Measurements from ENCODE around the gene ALK.

Gene ALK

GRCh38 chr2:29527947-29528346 is 393.4 kb downstream of the ALK start:
- no peak overlapping the region for H3K4me3 ChIP-seq (ENCODE audit: control insufficient read depth, low read depth, low read length)
- TF ChIP-seq CTCF (IDR thresholded peaks at IDR 0.05; ENCODE audit: control insufficient read depth, insufficient read depth, low read depth, low read length, missing control alignments): no peak
- DNase-seq (ENCODE audit: low read depth): no peak

GRCh38 chr2:29526587-29527586 is 394.5 kb downstream of the ALK start:
- H3K4me3 ChIP-seq (ENCODE audit: control insufficient read depth, low read depth, low read length): no peak overlapping the region
- DNase-seq (ENCODE audit: low read depth): no peak
- no peak for TF ChIP-seq CTCF (IDR thresholded peaks at IDR 0.05; ENCODE audit: control insufficient read depth, insufficient read depth, low read depth, low read length, missing control alignments)

GRCh38 chr2:29525921-29526320 is 395.5 kb downstream of the ALK start:
- DNase-seq (ENCODE audit: low read depth): no peak
- no peak for TF ChIP-seq CTCF (IDR thresholded peaks at IDR 0.05; ENCODE audit: control insufficient read depth, insufficient read depth, low read depth, low read length, missing control alignments)
- H3K4me3 ChIP-seq (ENCODE audit: control insufficient read depth, low read depth, low read length): no peak overlapping the region

GRCh38 chr2:29524652-29525051 is 396.7 kb downstream of the ALK start:
- no peak for DNase-seq (ENCODE audit: low read depth)
- TF ChIP-seq CTCF (IDR thresholded peaks at IDR 0.05; ENCODE audit: control insufficient read depth, insufficient read depth, low read depth, low read length, missing control alignments): no peak
- H3K4me3 ChIP-seq (ENCODE audit: control insufficient read depth, low read depth, low read length): no peak overlapping the region

- no peak for DNase-seq (ENCODE audit: low read depth)
- no peak overlapping the region for H3K4me3 ChIP-seq (ENCODE audit: control insufficient read depth, low read depth, low read length)
- TF ChIP-seq CTCF (IDR thresholded peaks at IDR 0.05; ENCODE audit: control insufficient read depth, insufficient read depth, low read depth, low read length, missing control alignments): no peak
These were observed 398.3 kb downstream of the ALK start for GRCh38 chr2:29522951-29523669.

- no peak overlapping the region for H3K4me3 ChIP-seq (ENCODE audit: control insufficient read depth, low read depth, low read length)
- DNase-seq (ENCODE audit: low read depth): peak; percentile 14
- TF ChIP-seq CTCF (IDR thresholded peaks at IDR 0.05; ENCODE audit: control insufficient read depth, insufficient read depth, low read depth, low read length, missing control alignments): no peak
These were observed 401.4 kb downstream of the ALK start for GRCh38 chr2:29520001-29520400.

Data from AG09309 (cell line).